ENCODE measurements around the gene LIN54. TPM values are rescaled to one million over a fixed set of nuclear protein-coding genes. Genes with fewer than 3 reads are reported as not detected.

LIN54 gene
- 10.9 and 15.7 TPM in 2 replicates for polyA plus RNA-seq

DNA sequence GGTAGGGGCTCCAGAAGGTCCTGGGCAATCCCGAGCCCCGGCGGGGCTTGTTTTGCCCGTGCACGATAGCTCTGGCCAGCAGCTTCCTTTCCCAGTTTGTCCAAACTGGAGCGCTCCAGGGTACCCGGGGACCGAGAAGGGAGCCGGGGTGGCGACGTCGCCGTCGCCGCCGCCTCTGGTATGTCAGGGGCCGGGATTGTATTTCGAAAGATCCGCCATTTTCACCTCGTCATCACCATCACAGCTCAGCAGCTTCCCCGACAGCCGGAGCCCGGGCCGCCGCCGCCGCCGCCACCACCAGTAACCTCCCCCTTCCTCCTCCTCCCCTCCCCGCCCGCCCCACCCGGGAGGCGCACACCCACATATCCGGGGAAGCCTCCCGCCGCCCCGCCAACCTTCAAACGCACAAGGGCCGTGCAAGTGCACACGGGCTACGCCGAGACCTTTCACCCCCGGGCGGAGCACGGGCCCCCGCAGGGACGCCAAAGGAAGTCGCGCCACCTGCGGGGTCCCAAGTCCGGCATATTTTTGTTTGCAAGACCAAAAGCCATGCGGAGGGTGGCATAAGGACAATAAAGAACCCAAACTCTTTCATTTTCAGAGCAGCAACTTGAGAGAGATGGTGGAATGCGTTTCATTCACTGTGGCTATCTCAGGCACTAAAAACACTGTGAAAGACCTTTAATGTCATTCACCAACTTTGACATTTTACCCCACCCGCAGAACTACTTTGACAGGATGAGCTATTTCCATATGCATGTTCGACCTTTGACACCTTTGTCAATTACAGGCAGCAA, at the start of gene LIN54:
TSS of gene LIN54 (minus strand) at position 302 of the 797 bp plus-strand sequence. CDS start 25,979 bp downstream, outside the sequence.

GRCh38 chr4:83034630-83035494, 24.2 kb upstream of the LIN54 start, which contains the start of gene COPS4:
Gene COPS4 (plus strand): TSS chr4:83035183. CDS start chr4:83035225, 42 bp downstream.

GRCh38 chr4:82900411-82901182, 110.0 kb downstream of the LIN54 start, which contains the start of gene THAP9:
Gene THAP9 (plus strand): TSS chr4:82900735. CDS start chr4:82900803, 68 bp downstream.

GRCh38 chr4:82890901-82891706, 119.5 kb downstream of the LIN54 start, which contains the start of gene SEC31A:
Gene SEC31A (minus strand): TSS chr4:82891153. CDS start chr4:82881936, 9,217 bp downstream.

Other genes starting within 250 kb of the LIN54 start
- 439 and 536 TPM in 2 replicates for gene SCD5, start 212.0 kb downstream of the LIN54 start, polyA plus RNA-seq
- gene SEC31A, start 119.7 kb downstream of the LIN54 start, polyA plus RNA-seq: 83.6 and 105 TPM in 2 replicates
- gene THAP9, start 110.1 kb downstream of the LIN54 start, polyA plus RNA-seq: 4.8 and 6.4 TPM in 2 replicates
- gene COPS4, start 24.4 kb upstream of the LIN54 start, polyA plus RNA-seq: 166 and 220 TPM in 2 replicates
- gene PLAC8, start 103.9 kb upstream of the LIN54 start, polyA plus RNA-seq: 1.6 TPM in 1 of 2 replicates, not detected in the other